Omental fat pad (tissue), 4 donors: Measurements from ENCODE around the gene SFT2D3. TPM values are rescaled to one million over a fixed set of nuclear protein-coding genes. Genes with fewer than 3 reads are reported as not detected.
"Not testable (repeated sequence)": the region's sequence is repeated elsewhere in the genome, so short reads cannot be mapped to it uniquely, and the experiment has no call there.

Source experiments
- ATAC-seq: fragments of 150-250 bp; one replicate; pipeline ENCODE4 v1.9.1; 2016; ENCODE audit warnings: mild to moderate bottlenecking, moderate library complexity; ENCODE audit not compliant: low FRiP score
- DNase-seq: peaks from one replicate; pipeline ENCODE4 v3.0.0-alpha.2; 2019; ENCODE audit warnings: low spot score
- CTCF ChIP-seq, 3 donors: fragments of 450-650 bp; IDR thresholded peaks; one replicate each; pipeline ENCODE4 v1.5.1; 2016 to 2017; ENCODE audit warnings: antibody characterized with exemption in 3 of 3, mild to moderate bottlenecking in 3 of 3, moderate library complexity in 2 of 3
- total RNA-seq, 4 donors: library from RNA; depleted of rRNA; stranded (reverse); fragments of >200 nt; gene quantifications; one replicate each; pipeline ENCODE4 v1.1.0, GENCODE V29; 2016

Gene SFT2D3
- total RNA-seq, 4 donors from 2014 or later, result 4.4 to 11.7 (median 5.1) TPM

GRCh38 chr2:127747621-127748020, 46.3 kb downstream of the SFT2D3 start:
- DNase-seq (no peak), ATAC-seq (no peak)
- no peak for TF ChIP-seq CTCF (IDR thresholded peaks at IDR 0.05)

GRCh38 chr2:127749537-127749936, 48.2 kb downstream of the SFT2D3 start:
- DNase-seq, ATAC-seq: not testable (repeated sequence)

DNA sequence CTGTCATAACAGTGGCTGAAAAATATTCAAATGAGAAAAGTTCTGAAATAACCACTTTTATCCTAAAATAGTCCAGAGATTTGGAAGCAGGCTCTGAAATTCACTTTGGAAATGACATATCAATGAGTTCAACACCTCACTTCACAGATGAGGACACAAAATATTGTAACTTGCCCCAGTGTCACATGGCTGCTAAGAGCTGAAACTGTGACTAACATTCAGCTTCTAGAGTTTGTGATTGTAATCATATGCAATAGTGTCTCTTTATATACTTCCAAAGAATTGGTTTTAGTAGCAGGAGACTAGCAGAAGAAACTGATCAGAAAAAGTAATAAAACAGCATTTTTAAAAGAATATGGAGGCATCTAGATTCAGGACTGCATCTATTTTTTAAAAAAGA, 52.1 kb downstream of the SFT2D3 start:
- no peak for TF ChIP-seq CTCF (IDR thresholded peaks at IDR 0.05)
- ATAC-seq (no peak), DNase-seq (no peak)

DNA sequence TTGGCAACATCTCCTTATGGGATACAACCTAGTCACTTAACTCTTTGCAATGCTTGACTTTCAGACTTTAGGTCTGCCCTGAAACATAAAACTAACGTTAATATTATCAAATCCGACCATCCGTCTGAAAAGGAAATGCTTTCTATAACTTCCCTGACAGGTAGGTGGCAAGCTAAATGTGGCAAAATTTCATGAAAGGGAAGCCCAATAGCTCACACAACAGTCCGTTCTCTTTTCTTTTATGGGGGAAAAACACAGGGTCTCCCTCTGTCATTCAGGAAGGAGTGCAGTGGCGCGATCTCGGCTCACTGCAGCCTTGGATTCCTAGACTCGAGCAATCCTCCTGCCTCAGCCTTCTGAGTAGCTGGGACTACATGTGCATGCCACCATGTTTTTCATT, 52.9 kb downstream of the SFT2D3 start:
- DNase-seq (no peak), ATAC-seq (no peak)

More for the DNA sequence above, 52.9 kb downstream of the SFT2D3 start:
- TF ChIP-seq CTCF (IDR thresholded peaks at IDR 0.05), result no peak

Other genes with a start within 250 kb of the SFT2D3 start
- gene IWS1, start 175.0 kb upstream of the SFT2D3 start, total RNA-seq, result 10 to 100 TPM; 29.0 to 46.7 (median 31.0) TPM
- gene MYO7B, start 165.8 kb upstream of the SFT2D3 start, total RNA-seq, result 1 to 10 TPM in 1 of 4 donors, under 1 TPM in 3; 0.12 to 1.3 (median 0.42) TPM
- gene GPR17, start 55.3 kb upstream of the SFT2D3 start, total RNA-seq, result not detected
- gene LIMS2, start 26.0 kb upstream of the SFT2D3 start, total RNA-seq, result 10 to 100 TPM in 3 of 4 donors, 1 to 10 TPM in 1; 9.7 to 97.3 (median 22.4) TPM
- 10 to 100 TPM; 25.8 to 53.3 (median 38.0) TPM for gene WDR33, start 109.7 kb downstream of the SFT2D3 start, total RNA-seq
- 10 to 100 TPM; 10.0 to 21.1 (median 12.8) TPM for gene POLR2D, start 156.7 kb downstream of the SFT2D3 start, total RNA-seq
- 10 to 100 TPM; 18.3 to 26.1 (median 21.6) TPM for gene AMMECR1L, start 184.5 kb downstream of the SFT2D3 start, total RNA-seq